GM20000 (cell line): Measurements from ENCODE around the gene MYO16.

Source experiments
- DNase-seq: peaks from one replicate; pipeline ENCODE4 v3.0.0; 2012; ENCODE audit warnings: low spot score
- CTCF ChIP-seq: IDR thresholded peaks from 2 replicates; pipeline ENCODE4 v1.5.1; 2012; ENCODE audit warnings: mild to moderate bottlenecking, control low read depth; ENCODE audit errors: extremely low read depth, missing control alignments

MYO16 gene

GRCh38 chr13:108609353-108609752, 20.1 kb upstream of the MYO16 start:
- DNase-seq = no peak
- no peak for TF ChIP-seq CTCF

GRCh38 chr13:108610507-108610906, 18.9 kb upstream of the MYO16 start:
- no peak for TF ChIP-seq CTCF
- DNase-seq = no peak

GRCh38 chr13:108615241-108615640, 14.2 kb upstream of the MYO16 start:
- TF ChIP-seq CTCF = no peak
- DNase-seq = no peak

GRCh38 chr13:108618233-108618632, 11.2 kb upstream of the MYO16 start:
- TF ChIP-seq CTCF = no peak
- DNase-seq = no peak

- TF ChIP-seq CTCF = no peak
- no peak for DNase-seq
Observed at GRCh38 chr13:108621462-108621861, 7.9 kb upstream of the MYO16 start.

- DNase-seq = no peak
- no peak for TF ChIP-seq CTCF
Observed at GRCh38 chr13:108624108-108624507, 5.3 kb upstream of the MYO16 start.

- DNase-seq = no peak
Observed at GRCh38 chr13:108624979-108625378, 4.4 kb upstream of the MYO16 start.

More at GRCh38 chr13:108624979-108625378, 4.4 kb upstream of the MYO16 start:
- TF ChIP-seq CTCF = no peak
